ENCODE measurements around the gene SLC6A18.

SLC6A18 gene

GRCh38 chr5:1214163-1214935 is 10.8 kb upstream of the SLC6A18 start:
- DNase-seq (ENCODE audit: low spot score), result no peak
- no peak for TF ChIP-seq CTCF (IDR thresholded peaks at IDR 0.05; ENCODE audit: extremely low read depth, insufficient read depth, missing control alignments)
- in situ Hi-C loops (cut with MboI; ENCODE audit: low pct_unique_long_range_greater_than_20kb, low sequenced_read_pairs, unreplicated experiment), result no loop called here

DNA sequence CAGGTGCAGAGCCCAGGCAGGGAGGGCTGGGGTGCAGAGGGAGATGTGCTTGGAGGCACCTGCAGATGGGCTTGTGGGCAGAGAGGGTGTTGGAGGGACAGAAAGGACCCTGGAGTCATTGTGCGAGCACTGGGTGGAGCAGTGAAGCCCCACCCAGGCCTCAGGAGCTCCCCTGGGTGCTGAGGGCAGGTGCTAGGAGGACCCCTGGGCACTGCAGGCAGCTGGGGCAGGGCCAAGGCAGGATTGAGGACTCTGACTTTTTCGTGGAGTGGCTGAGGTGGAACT is 10.3 kb upstream of the SLC6A18 start:
- no peak for DNase-seq (ENCODE audit: low spot score)
- TF ChIP-seq CTCF (IDR thresholded peaks at IDR 0.05; ENCODE audit: extremely low read depth, insufficient read depth, missing control alignments), result no peak
- in situ Hi-C loops (cut with MboI; ENCODE audit: low pct_unique_long_range_greater_than_20kb, low sequenced_read_pairs, unreplicated experiment), result no loop called here

- in situ Hi-C loops (cut with MboI; ENCODE audit: low pct_unique_long_range_greater_than_20kb, low sequenced_read_pairs, unreplicated experiment), result no loop called here
- TF ChIP-seq CTCF (IDR thresholded peaks at IDR 0.05; ENCODE audit: extremely low read depth, insufficient read depth, missing control alignments), result no peak
- DNase-seq (ENCODE audit: low spot score), result no peak
Observed at GRCh38 chr5:1215320-1216096, 9.7 kb upstream of the SLC6A18 start.

GRCh38 chr5:1216211-1216917 is 8.8 kb upstream of the SLC6A18 start:
- no peak for TF ChIP-seq CTCF (IDR thresholded peaks at IDR 0.05; ENCODE audit: extremely low read depth, insufficient read depth, missing control alignments)
- in situ Hi-C loops (cut with MboI; ENCODE audit: low pct_unique_long_range_greater_than_20kb, low sequenced_read_pairs, unreplicated experiment), result no loop called here
- DNase-seq (ENCODE audit: low spot score), result no peak

DNA sequence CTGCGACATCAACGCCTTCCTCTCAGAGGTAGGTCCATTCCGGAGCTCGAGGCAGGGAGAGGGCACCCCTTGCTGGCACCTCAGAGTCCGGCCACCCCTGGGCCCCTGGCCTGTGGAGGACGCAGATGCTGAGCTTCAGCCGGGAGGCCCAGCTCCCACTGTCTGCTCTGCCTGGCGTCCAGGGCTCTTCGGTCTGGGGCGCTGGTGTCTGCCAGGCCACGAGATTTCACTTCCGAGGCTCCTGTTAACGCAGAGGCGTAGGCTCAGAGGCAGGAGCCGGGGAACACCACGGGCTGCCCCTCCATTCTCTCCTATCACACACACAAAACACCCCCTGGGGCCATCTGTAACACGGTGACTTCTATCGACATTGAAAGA is 8.3 kb upstream of the SLC6A18 start:
- no peak for DNase-seq (ENCODE audit: low spot score)
- in situ Hi-C loops (cut with MboI; ENCODE audit: low pct_unique_long_range_greater_than_20kb, low sequenced_read_pairs, unreplicated experiment), result no loop called here
- no peak for TF ChIP-seq CTCF (IDR thresholded peaks at IDR 0.05; ENCODE audit: extremely low read depth, insufficient read depth, missing control alignments)

- in situ Hi-C loops (cut with MboI; ENCODE audit: low pct_unique_long_range_greater_than_20kb, low sequenced_read_pairs, unreplicated experiment), result no loop called here
- no peak for DNase-seq (ENCODE audit: low spot score)
- no peak for TF ChIP-seq CTCF (IDR thresholded peaks at IDR 0.05; ENCODE audit: extremely low read depth, insufficient read depth, missing control alignments)
Observed at GRCh38 chr5:1217596-1218206, 7.5 kb upstream of the SLC6A18 start.
